Measurements from ENCODE around the gene BEST4.

Gene BEST4

GRCh38 chr1:44792736-44793502 is 4.9 kb upstream of the BEST4 start:
- TF ChIP-seq FOXP2 (optimal IDR thresholded peaks at IDR 0.05; ENCODE audit: borderline replicate concordance, extremely low read depth, extremely low read length, insufficient read depth) (no peak), TAF1 (IDR thresholded peaks at IDR 0.05; ENCODE audit: borderline replicate concordance, insufficient read depth, low read length) (no peak), SIN3A (IDR thresholded peaks at IDR 0.05; ENCODE audit: borderline replicate concordance, insufficient read depth, low read length) (no peak), POLR2AphosphoS5 (IDR thresholded peaks at IDR 0.05; ENCODE audit: low read depth, low read length) (no peak)
- TF ChIP-seq, protein P1, sequence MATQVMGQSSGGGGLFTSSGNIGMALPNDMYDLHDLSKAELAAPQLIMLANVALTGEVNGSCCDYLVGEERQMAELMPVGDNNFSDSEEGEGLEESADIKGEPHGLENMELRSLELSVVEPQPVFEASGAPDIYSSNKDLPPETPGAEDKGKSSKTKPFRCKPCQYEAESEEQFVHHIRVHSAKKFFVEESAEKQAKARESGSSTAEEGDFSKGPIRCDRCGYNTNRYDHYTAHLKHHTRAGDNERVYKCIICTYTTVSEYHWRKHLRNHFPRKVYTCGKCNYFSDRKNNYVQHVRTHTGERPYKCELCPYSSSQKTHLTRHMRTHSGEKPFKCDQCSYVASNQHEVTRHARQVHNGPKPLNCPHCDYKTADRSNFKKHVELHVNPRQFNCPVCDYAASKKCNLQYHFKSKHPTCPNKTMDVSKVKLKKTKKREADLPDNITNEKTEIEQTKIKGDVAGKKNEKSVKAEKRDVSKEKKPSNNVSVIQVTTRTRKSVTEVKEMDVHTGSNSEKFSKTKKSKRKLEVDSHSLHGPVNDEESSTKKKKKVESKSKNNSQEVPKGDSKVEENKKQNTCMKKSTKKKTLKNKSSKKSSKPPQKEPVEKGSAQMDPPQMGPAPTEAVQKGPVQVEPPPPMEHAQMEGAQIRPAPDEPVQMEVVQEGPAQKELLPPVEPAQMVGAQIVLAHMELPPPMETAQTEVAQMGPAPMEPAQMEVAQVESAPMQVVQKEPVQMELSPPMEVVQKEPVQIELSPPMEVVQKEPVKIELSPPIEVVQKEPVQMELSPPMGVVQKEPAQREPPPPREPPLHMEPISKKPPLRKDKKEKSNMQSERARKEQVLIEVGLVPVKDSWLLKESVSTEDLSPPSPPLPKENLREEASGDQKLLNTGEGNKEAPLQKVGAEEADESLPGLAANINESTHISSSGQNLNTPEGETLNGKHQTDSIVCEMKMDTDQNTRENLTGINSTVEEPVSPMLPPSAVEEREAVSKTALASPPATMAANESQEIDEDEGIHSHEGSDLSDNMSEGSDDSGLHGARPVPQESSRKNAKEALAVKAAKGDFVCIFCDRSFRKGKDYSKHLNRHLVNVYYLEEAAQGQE (IDR thresholded peaks at IDR 0.05; ENCODE audit: insufficient read depth in 1 of 2, low read depth in 2 of 2, low read length in 2 of 2), result no peak

GRCh38 chr1:44790968-44791801 is 3.2 kb upstream of the BEST4 start:
- TF ChIP-seq POLR2AphosphoS5 (IDR thresholded peaks at IDR 0.05; ENCODE audit: low read depth, low read length) (no peak), TAF1 (IDR thresholded peaks at IDR 0.05; ENCODE audit: borderline replicate concordance, insufficient read depth, low read length) (no peak), FOXP2 (optimal IDR thresholded peaks at IDR 0.05; ENCODE audit: borderline replicate concordance, extremely low read depth, extremely low read length, insufficient read depth) (no peak), SIN3A (IDR thresholded peaks at IDR 0.05; ENCODE audit: borderline replicate concordance, insufficient read depth, low read length) (no peak)
- TF ChIP-seq, protein P1 (IDR thresholded peaks at IDR 0.05; ENCODE audit: insufficient read depth in 1 of 2, low read depth in 2 of 2, low read length in 2 of 2), result no peak

- TF ChIP-seq TAF1 (IDR thresholded peaks at IDR 0.05; ENCODE audit: borderline replicate concordance, insufficient read depth, low read length) (no peak), FOXP2 (optimal IDR thresholded peaks at IDR 0.05; ENCODE audit: borderline replicate concordance, extremely low read depth, extremely low read length, insufficient read depth) (no peak), SIN3A (IDR thresholded peaks at IDR 0.05; ENCODE audit: borderline replicate concordance, insufficient read depth, low read length) (no peak), POLR2AphosphoS5 (IDR thresholded peaks at IDR 0.05; ENCODE audit: low read depth, low read length) (no peak)
- TF ChIP-seq, protein P1 (IDR thresholded peaks at IDR 0.05; ENCODE audit: insufficient read depth in 1 of 2, low read depth in 2 of 2, low read length in 2 of 2), result no peak
Measured at GRCh38 chr1:44787506-44787905, 464 bp downstream of the BEST4 start.

GRCh38 chr1:44786841-44787426 is 1.0 kb downstream of the BEST4 start:
- TF ChIP-seq, protein P1 (IDR thresholded peaks at IDR 0.05; ENCODE audit: insufficient read depth in 1 of 2, low read depth in 2 of 2, low read length in 2 of 2), result no peak
- TF ChIP-seq TAF1 (IDR thresholded peaks at IDR 0.05; ENCODE audit: borderline replicate concordance, insufficient read depth, low read length) (no peak), SIN3A (IDR thresholded peaks at IDR 0.05; ENCODE audit: borderline replicate concordance, insufficient read depth, low read length) (no peak), FOXP2 (optimal IDR thresholded peaks at IDR 0.05; ENCODE audit: borderline replicate concordance, extremely low read depth, extremely low read length, insufficient read depth) (no peak), POLR2AphosphoS5 (IDR thresholded peaks at IDR 0.05; ENCODE audit: low read depth, low read length) (no peak)

Measured in PFSK-1 (cell line).